HG03135 (cell line): ENCODE results near the gene LENG1.

Experiments
- ATAC-seq: cut with Tn5 transposase; IDR thresholded peaks from one replicate; pipeline ENCODE4 v1.9.1; 2021; ENCODE audit warnings: mild to moderate bottlenecking, moderate library complexity; ENCODE audit not compliant: unreplicated experiment

The LENG1 gene

GRCh38 chr19:54142166-54142780, 17.2 kb downstream of the LENG1 start:
- ATAC-seq: no peak

GRCh38 chr19:54141356-54141755, 18.2 kb downstream of the LENG1 start:
- ATAC-seq: no peak

- no peak for ATAC-seq
Observed at GRCh38 chr19:54138489-54139256, 20.8 kb downstream of the LENG1 start.

- no peak for ATAC-seq
Observed at GRCh38 chr19:54137699-54138488, 21.6 kb downstream of the LENG1 start, which contains the start of gene CNOT3. Gene CNOT3 (plus strand): TSS chr19:54137762. CDS start chr19:54142979, 5,217 bp downstream.

GRCh38 chr19:54136864-54137698, 22.4 kb downstream of the LENG1 start:
- peak; percentile 79 for ATAC-seq

- no peak for ATAC-seq
Observed at GRCh38 chr19:54136086-54136863, 23.2 kb downstream of the LENG1 start.

- ATAC-seq: no peak
Observed at GRCh38 chr19:54133957-54134590, 25.4 kb downstream of the LENG1 start.

- ATAC-seq: no peak
Observed at GRCh38 chr19:54133312-54133956, 26.1 kb downstream of the LENG1 start.

GRCh38 chr19:54129617-54129996, 29.9 kb downstream of the LENG1 start:
- ATAC-seq: no peak

- ATAC-seq: no peak
Observed at GRCh38 chr19:54128796-54129616, 30.5 kb downstream of the LENG1 start.

GRCh38 chr19:54128441-54128725, 31.1 kb downstream of the LENG1 start:
- ATAC-seq: no peak

- ATAC-seq: no peak
Observed at GRCh38 chr19:54127688-54128440, 31.7 kb downstream of the LENG1 start.

GRCh38 chr19:54125713-54126112, 33.8 kb downstream of the LENG1 start:
- ATAC-seq: no peak

GRCh38 chr19:54124393-54124792, 35.1 kb downstream of the LENG1 start:
- ATAC-seq: no peak

- ATAC-seq: no peak
Observed at GRCh38 chr19:54123682-54124081, 35.8 kb downstream of the LENG1 start.

- no peak for ATAC-seq
Observed at GRCh38 chr19:54121259-54121658, 38.3 kb downstream of the LENG1 start.
